Activated CD4-positive, alpha-beta T cell treated with anti-CD3 and anti-CD28 coated beads, Interleukin-2, amount 50 U/mL, for 48 hours (primary cell): ENCODE results near the gene SLC39A11.
"Not testable (repeated sequence)": the region's sequence is repeated elsewhere in the genome, so short reads cannot be mapped to it uniquely, and the experiment has no call there.

Source experiments
- DNase-seq, 2 experiments: peaks; one replicate each; pipeline ENCODE4 v3.0.0-alpha.2; 2020

SLC39A11 gene

GRCh38 chr17:72822358-72823023, 270.0 kb downstream of the SLC39A11 start:
- DNase-seq = no peak

- no peak for DNase-seq
Measured at GRCh38 chr17:72816406-72816805, 276.1 kb downstream of the SLC39A11 start.

GRCh38 chr17:72813481-72813880, 279.0 kb downstream of the SLC39A11 start:
- DNase-seq = no peak

DNA sequence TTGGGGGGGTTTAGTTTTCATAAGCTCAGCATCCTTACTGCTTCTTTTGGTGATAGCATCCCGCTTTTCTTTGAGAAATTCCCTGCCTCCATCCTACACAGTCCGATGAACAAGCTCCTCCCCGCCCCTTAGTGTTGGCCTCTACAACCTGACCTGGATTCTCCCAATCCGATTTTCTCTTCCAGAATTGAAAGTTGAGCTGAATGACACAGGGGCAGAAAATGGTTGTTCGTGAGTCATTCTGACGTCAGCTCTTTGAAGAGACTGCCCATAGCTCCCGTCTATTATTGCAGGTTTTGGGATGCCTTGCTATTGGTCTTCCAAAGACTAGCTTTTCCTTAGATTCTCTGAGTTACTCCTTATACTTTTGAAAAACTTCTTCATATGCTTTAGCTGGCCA, 279.7 kb downstream of the SLC39A11 start:
- no peak for DNase-seq

GRCh38 chr17:72811976-72812687, 280.4 kb downstream of the SLC39A11 start:
- DNase-seq = no peak

GRCh38 chr17:72810991-72811508, 281.4 kb downstream of the SLC39A11 start:
- no peak for DNase-seq

DNA sequence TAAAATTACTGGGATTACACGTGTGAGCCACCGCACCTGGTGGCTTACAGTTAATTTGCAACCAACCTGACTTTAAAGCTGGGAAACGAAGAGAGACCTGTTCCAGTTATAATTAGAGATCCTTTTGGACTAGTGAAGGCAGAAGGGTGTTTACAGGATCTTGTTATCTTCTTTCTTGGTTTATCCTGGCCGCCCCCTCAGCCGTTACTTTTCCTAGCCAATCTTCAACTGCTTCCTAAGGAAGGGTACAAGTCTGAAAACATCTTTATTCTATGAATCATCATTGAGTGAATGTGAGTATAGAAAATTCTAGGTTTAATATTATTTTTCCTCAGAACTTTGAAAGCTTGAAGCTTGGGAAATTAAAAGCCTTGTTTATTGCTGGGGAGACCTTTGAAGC, 286.5 kb downstream of the SLC39A11 start:
- no peak for DNase-seq

GRCh38 chr17:72804949-72805707, 287.4 kb downstream of the SLC39A11 start:
- DNase-seq = no peak

- DNase-seq = no peak
Measured at GRCh38 chr17:72802726-72803125, 289.8 kb downstream of the SLC39A11 start.

DNA sequence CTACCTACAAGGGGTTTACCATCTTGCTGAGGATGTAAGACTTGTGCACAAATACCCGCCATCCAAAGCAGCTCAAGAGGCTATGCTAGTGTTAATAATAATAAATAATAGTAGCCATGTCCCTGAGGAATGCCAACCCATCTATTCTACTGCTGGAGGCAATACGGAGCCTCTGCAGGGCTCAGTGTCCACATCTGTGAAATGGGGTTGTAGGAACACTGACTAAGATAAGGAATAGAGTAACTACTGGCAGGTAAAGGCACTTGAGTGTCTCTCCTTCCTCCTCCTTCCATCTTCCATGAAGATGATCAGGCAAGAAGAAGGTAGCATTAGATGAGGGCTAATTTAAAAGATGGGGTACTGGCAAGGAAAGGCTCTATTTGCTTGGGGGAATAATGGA, 295.3 kb downstream of the SLC39A11 start:
- no peak for DNase-seq

DNA sequence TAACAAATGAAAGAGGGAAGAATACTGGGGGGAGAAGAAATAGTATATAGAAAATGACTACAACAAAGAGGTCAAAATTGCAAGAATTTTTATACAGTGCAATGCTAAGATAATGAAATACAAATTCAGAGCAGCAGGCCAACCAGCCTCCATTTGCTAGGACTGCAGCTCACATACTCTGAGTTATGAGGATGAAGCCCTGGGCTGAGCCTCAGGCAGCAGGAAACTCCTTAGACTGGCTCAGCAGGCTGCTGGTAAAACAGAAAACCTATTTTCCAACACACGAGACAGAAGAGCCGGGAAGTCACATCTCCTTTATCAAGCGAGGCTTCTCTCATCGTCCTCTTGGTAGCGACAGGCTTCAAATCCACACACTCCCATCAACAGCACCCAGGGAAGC, 296.5 kb downstream of the SLC39A11 start:
- no peak for DNase-seq

- no peak for DNase-seq
Measured at GRCh38 chr17:72794152-72794551, 298.3 kb downstream of the SLC39A11 start.

DNA sequence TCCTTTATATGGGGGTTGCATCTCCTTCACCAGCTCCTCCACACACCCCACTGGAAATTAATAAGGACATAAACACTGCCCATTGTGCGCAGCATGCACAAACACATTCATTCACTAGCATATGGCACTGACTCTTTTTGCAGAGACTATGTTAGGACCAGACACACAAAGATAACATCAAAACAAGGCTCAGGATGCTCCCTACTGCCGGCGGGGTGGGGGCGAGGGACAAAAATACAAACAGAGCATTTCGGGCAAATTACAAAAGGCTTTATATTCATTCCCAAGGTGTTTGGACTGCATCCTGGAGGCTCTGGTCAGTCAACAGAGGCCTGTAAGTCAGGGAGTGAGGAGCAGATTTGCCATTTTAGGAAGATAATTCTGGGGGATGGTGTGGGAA, 299.7 kb downstream of the SLC39A11 start:
- DNase-seq = no peak

GRCh38 chr17:72790190-72790589, 302.3 kb downstream of the SLC39A11 start:
- no peak for DNase-seq

DNA sequence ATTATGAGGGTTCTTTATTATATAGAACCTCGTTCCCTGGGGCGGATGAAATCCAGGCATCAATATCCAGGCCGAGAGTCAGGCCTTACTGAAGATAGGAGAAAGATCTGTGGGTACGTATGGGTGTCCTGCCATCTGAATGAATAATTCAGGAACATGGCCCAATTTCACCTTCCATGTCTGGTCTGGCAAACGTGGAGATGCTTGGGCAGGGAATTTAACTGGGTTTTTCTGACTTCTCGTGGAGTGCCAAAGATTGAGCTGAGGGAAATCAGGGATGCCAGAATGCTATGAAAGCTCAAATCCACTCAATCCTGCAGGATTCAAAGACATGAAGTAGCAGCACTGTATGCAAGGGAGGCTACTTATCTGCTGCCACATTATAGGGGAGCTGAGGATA, 302.8 kb downstream of the SLC39A11 start:
- no peak for DNase-seq

DNA sequence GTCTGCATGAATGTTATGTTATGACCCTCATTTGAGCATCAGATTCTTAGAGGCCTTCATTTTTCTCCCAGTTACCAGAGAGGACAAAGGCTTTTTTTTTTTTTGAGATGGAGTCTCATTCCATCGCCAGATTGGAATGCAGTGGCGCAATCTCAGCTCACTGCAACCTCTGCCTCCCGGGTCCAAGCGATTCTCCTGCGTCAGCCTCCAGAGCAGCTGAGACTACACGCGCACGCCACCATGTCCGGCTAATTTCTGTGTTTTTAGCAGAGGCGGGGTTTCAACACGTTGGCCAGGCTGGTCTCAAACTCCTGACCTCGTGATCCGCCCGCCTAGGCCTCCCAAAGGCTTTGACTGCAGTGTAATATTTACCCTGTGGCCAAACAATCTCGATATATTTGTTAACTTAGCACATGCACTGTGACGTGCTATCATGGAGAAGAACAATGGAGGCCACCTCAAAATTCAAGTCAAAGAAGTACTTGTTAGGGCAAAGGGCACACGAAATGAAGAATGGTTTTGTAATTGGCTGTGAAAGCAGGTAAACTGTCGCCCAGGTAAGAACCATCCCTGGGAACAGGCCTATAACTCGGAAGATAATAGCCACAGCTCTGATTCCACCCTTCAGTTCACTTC, 303.4 kb downstream of the SLC39A11 start:
- DNase-seq = no peak

- DNase-seq = no peak
Measured at GRCh38 chr17:72786209-72786608, 306.3 kb downstream of the SLC39A11 start.

- no peak for DNase-seq
Measured at GRCh38 chr17:72782985-72783701, 309.3 kb downstream of the SLC39A11 start.

DNA sequence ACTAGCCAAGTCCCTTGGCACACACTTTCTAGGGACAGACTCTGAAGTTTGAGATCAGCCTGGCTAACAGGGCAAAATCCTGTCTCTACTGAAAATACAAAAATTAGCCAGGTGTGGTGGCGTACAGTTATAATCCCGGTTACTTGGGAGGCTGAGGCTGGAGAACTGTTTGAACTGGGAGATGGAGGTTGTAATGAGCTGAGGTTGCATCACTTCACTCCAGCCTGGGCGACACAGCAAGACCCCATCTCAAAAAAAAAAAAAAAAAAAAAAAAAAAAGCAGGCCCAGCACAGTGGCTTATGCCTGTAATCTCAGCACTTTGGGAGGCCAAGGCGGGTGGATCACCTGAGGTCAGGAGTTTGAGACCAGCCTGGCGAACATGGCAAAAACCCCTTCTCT, 310.1 kb downstream of the SLC39A11 start:
- not testable (repeated sequence) for DNase-seq

DNA sequence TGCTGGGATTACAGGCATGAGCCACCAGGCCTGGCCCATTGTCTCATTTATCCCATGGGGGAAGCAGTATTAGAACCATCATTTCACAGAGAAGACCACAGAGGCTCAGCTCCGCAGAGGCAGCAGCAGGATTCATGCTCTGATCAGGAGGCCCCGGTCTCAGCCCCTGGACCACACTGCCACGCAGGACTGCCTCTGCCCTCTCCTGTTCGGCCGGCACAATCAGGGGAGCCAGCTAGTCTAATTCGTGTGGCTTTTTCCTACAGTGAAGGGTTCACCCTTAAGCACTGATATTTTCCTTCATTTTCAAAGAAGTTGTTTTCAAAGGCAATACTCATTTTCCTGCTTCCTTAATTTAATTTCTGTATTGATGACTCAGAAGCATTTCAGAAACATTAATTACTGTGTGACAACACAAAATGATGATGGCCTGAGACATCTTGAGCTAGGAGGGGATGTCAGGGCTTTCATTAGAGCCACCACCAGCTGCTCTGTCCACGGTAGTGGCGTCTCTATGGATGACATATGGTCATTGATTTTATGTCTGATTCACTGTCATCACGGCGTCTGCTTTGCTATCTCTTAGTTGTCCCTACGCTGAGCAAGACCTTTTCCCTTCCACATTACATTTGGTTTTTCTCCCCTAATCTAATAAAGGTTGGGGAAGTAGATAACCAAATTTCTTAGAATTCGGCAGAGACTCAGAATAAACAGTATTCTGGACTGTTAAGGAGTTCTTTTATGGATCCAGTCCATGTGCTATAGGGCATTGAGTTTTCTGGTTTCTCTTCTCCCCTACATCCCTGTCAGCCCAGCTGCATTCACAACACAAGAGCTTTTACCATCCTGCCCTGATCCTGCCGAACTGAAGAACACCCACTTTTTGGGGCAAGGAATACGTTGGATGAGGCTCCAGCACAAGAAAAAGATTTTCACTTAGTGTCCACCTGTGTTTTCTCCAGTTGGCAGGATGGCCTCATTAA, 314.0 kb downstream of the SLC39A11 start:
- no peak for DNase-seq

GRCh38 chr17:72775919-72776318, 316.6 kb downstream of the SLC39A11 start:
- DNase-seq = no peak
